Non-pigmented ciliary epithelial cell (primary cell): ENCODE measurements around the gene C1QA.
A peak's percentile ranks its signal among the peaks of the same experiment; 100 is the strongest.

Experiments
- DNase-seq: peaks from one replicate; pipeline ENCODE4 v3.0.0-alpha.2; 2010; ENCODE audit warnings: low read depth

C1QA gene

GRCh38 chr1:22636353-22636752 lies at the start of gene C1QA:
TSS of gene C1QA (plus strand) at chr1:22636628. CDS start at chr1:22637617, 989 bp downstream.
- no peak for DNase-seq

GRCh38 chr1:22587247-22587646 lies 49.2 kb upstream of the C1QA start:
- DNase-seq = no peak

- no peak for DNase-seq
Observed at GRCh38 chr1:22588899-22589422, 47.5 kb upstream of the C1QA start.

GRCh38 chr1:22591576-22591975 lies 44.9 kb upstream of the C1QA start:
- DNase-seq = no peak

GRCh38 chr1:22592051-22592450 lies 44.4 kb upstream of the C1QA start:
- no peak for DNase-seq

GRCh38 chr1:22592919-22593790 lies 43.3 kb upstream of the C1QA start:
- DNase-seq = no peak

GRCh38 chr1:22594396-22594795 lies 42.0 kb upstream of the C1QA start:
- DNase-seq = no peak

- no peak for DNase-seq
Observed at GRCh38 chr1:22595108-22595507, 41.3 kb upstream of the C1QA start.

- no peak for DNase-seq
Observed at GRCh38 chr1:22597301-22597965, 39.0 kb upstream of the C1QA start.

GRCh38 chr1:22597996-22598395 lies 38.4 kb upstream of the C1QA start:
- no peak for DNase-seq

GRCh38 chr1:22598736-22599135 lies 37.7 kb upstream of the C1QA start:
- DNase-seq = no peak

GRCh38 chr1:22600071-22600816 lies 36.2 kb upstream of the C1QA start:
- DNase-seq = no peak

GRCh38 chr1:22600817-22601605 lies 35.4 kb upstream of the C1QA start:
- no peak for DNase-seq

- DNase-seq = no peak
Observed at GRCh38 chr1:22601610-22602009, 34.8 kb upstream of the C1QA start.

- no peak for DNase-seq
Observed at GRCh38 chr1:22602060-22602740, 34.2 kb upstream of the C1QA start.

- no peak for DNase-seq
Observed at GRCh38 chr1:22606161-22606560, 30.3 kb upstream of the C1QA start.

- no peak for DNase-seq
Observed at GRCh38 chr1:22607154-22607553, 29.3 kb upstream of the C1QA start.

- no peak for DNase-seq
Observed at GRCh38 chr1:22608361-22608760, 28.1 kb upstream of the C1QA start.

GRCh38 chr1:22609291-22609690 lies 27.1 kb upstream of the C1QA start:
- no peak for DNase-seq

GRCh38 chr1:22611530-22611947 lies 24.9 kb upstream of the C1QA start:
- peak; percentile 17 for DNase-seq
